Kidney (tissue), 14 donors: ENCODE data around the gene VEZF1. TPM values are rescaled to one million over a fixed set of nuclear protein-coding genes. Genes with fewer than 3 reads are reported as not detected.

Source experiments
- DNase-seq, 5 donors: peaks; one replicate each; pipeline ENCODE4 v3.0.0-alpha.2; 2013 to 2020
- FAIRE-seq: peaks from 2 replicates; lab custom pipeline; 2012; peaks lifted over from hg19 to GRCh38; lab: Jason Lieb, UNC
- H3K27ac ChIP-seq, 2 donors: one replicate each; pipeline ENCODE4 v1.7.0; 2013; ENCODE audit warnings: low read depth in 2 of 2, low read length in 2 of 2, inconsistent platforms in 1 of 2
- H3K27me3 ChIP-seq: one replicate; pipeline ENCODE4 v1.7.1; 2013; ENCODE audit warnings: low read length, inconsistent platforms; ENCODE audit not compliant: control insufficient read depth, insufficient read depth
- H3K36me3 ChIP-seq, 3 donors: one replicate each; pipeline versions ENCODE4 v1.7.0 to v1.7.1; 2013; ENCODE audit warnings: low read length in 3 of 3, control low read depth in 1 of 3, inconsistent platforms in 1 of 3; ENCODE audit not compliant: insufficient read depth in 3 of 3, control insufficient read depth in 2 of 3
- H3K4me1 ChIP-seq, 3 donors: one replicate each; pipeline versions ENCODE4 v1.7.0 to v1.7.1; 2013; ENCODE audit warnings: low read length in 3 of 3, inconsistent platforms in 1 of 3, low read depth in 1 of 3; ENCODE audit not compliant: control insufficient read depth in 2 of 3, insufficient read depth in 2 of 3
- H3K4me3 ChIP-seq, 3 donors: one replicate each; pipeline versions ENCODE4 v1.7.0 to v1.8.1; 2013; ENCODE audit warnings: low read length in 3 of 3, control low read depth in 1 of 3, inconsistent platforms in 1 of 3
- H3K9ac ChIP-seq, 3 donors: one replicate each; pipeline versions ENCODE4 v1.7.0 to v1.7.1; 2013; ENCODE audit warnings: low read length in 3 of 3, control low read depth in 1 of 3, inconsistent platforms in 1 of 3
- H3K9me3 ChIP-seq, 3 donors: one replicate each; pipeline versions ENCODE4 v1.7.0 to v1.7.1; 2013; ENCODE audit warnings: low read length in 3 of 3, control low read depth in 1 of 3, inconsistent platforms in 1 of 3; ENCODE audit not compliant: control insufficient read depth in 2 of 3, insufficient read depth in 1 of 3
- intact Hi-C: fragments of 100-400 bp; cut with DNase I; formaldehyde crosslinking; loops from one replicate; pipeline ENCODE4 v1.11.1; 2022
- polyA plus RNA-seq: library from polyadenylated mRNA; stranded (reverse); fragments of 350-450 nt; fragmentation: Illumina TruSeq; extraction: RNeasy Lipid Tissue Mini Kit (QIAGEN cat#74804); gene quantifications from one replicate; pipeline ENCODE4 v1.2.3, GENCODE V29; 2014; ENCODE audit warnings: low read depth, low replicate concordance; ENCODE audit not compliant: insufficient read depth
- total RNA-seq: library from RNA; stranded (reverse); fragmentation: NEBNext Ultra II Directional; extraction: Animal tissue kit (Norgen Biotek cat#: 25700); gene quantifications from one replicate; pipeline ENCODE4 v1.2.1, GENCODE V29; 2021
- TF ChIP-seq, protein P1 (sequence below): IDR thresholded peaks from 3 replicates; pipeline ENCODE4 v1.5.1; 2012; ENCODE audit warnings: mild to moderate bottlenecking, moderate library complexity, borderline replicate concordance; ENCODE audit not compliant: insufficient read depth; ENCODE audit errors: extremely low read depth
- donor health status: control.
- donor health status: control.
- donor health status: control.
- donor health status: control.
- donor health status: control.
- donor health status: DM: yes; HTN: yes; CAD: no.
- donor health status: Normal renal cell carcinoma (clear cell type).

Gene VEZF1
- total and polyA plus RNA-seq, 2 donors from 2014 or later, result 26.0 to 92.5 TPM

DNA sequence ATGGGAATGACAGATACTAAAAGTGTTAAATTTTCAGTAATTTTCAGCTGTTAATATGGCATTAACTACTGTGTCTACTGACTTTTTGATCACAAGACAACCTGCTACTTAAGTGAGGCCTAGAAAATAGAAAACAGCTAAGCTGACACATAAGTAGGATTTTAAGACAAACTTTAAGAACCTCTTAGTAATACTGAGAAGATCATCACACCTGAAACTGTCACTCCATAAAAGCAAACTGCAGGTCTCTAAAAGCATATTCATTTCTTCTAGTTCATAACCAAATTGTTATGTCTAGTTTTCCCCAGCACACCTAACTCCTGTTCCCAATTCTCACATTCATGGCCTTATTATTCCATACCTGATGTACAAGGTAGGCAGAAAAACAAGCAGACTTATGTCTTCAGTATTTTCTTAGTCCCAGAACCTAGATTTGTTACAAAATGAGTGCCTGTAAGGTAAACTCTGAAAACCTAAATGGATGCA, 11.0 kb upstream of the VEZF1 start:
- no peak for DNase-seq
- Histone ChIP-seq H3K36me3 (peaks cover 4 to 24% (median 18%) of the 10 kb centered on the region in 3 donors), H3K27ac (no peak overlapping the region), H3K9ac (peak overlapping the region in 1 of 3 donors; percentile 3), H3K9me3 (no peaks in the 10 kb centered on the region), H3K27me3 (no peaks in the 10 kb centered on the region), H3K4me1 (peaks cover 0 to 14% (median 5%) of the 10 kb centered on the region in 3 donors), H3K4me3 (no peak overlapping the region)
- intact Hi-C loops, result no loop called here
- FAIRE-seq, result no peak
- TF ChIP-seq, protein P1, sequence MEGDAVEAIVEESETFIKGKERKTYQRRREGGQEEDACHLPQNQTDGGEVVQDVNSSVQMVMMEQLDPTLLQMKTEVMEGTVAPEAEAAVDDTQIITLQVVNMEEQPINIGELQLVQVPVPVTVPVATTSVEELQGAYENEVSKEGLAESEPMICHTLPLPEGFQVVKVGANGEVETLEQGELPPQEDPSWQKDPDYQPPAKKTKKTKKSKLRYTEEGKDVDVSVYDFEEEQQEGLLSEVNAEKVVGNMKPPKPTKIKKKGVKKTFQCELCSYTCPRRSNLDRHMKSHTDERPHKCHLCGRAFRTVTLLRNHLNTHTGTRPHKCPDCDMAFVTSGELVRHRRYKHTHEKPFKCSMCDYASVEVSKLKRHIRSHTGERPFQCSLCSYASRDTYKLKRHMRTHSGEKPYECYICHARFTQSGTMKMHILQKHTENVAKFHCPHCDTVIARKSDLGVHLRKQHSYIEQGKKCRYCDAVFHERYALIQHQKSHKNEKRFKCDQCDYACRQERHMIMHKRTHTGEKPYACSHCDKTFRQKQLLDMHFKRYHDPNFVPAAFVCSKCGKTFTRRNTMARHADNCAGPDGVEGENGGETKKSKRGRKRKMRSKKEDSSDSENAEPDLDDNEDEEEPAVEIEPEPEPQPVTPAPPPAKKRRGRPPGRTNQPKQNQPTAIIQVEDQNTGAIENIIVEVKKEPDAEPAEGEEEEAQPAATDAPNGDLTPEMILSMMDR, result no peak

DNA sequence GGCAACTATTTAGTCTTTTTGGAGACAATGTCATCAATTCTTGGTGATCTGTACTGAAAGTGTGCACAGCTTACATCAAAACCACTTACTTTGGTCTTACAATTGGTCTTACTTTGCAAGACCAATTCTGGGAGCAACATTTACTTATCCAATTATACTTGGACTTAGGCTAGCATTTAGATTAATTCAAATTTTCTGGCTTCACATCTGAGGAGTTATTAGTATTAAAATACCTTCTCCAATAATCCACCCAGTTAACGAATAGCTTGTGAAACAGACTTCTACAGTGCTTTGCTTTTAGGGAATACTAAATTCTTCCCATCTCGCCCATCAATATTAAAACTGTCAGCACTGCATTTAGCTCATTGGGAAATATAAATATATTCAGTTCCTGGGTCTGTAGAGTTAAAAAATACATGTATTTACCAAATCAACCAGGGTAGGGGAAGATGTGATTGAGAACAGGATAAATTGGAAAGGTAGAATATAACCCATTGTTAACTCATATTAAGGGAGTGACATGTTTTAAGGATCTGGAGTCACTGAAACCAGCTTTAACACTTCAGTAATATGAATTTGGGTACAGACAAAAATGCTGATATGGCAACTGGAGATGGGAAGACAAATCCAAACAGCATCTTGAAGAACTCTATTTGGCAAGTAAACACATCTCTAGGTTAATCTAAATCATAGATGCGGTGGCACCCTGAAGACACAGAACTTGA, 9.2 kb upstream of the VEZF1 start:
- TF ChIP-seq, protein P1, result no peak
- Histone ChIP-seq H3K27me3 (no peaks in the 10 kb centered on the region), H3K4me1 (peaks cover 0 to 21% (median 9%) of the 10 kb centered on the region in 3 donors), H3K4me3 (no peak overlapping the region), H3K9me3 (no peaks in the 10 kb centered on the region), H3K9ac (no peak overlapping the region), H3K36me3 (peaks cover 4 to 9% (median 8%) of the 10 kb centered on the region in 3 donors), H3K27ac (no peak overlapping the region)
- FAIRE-seq (no peak), DNase-seq (no peak)
- intact Hi-C loops, result no loop called here

DNA sequence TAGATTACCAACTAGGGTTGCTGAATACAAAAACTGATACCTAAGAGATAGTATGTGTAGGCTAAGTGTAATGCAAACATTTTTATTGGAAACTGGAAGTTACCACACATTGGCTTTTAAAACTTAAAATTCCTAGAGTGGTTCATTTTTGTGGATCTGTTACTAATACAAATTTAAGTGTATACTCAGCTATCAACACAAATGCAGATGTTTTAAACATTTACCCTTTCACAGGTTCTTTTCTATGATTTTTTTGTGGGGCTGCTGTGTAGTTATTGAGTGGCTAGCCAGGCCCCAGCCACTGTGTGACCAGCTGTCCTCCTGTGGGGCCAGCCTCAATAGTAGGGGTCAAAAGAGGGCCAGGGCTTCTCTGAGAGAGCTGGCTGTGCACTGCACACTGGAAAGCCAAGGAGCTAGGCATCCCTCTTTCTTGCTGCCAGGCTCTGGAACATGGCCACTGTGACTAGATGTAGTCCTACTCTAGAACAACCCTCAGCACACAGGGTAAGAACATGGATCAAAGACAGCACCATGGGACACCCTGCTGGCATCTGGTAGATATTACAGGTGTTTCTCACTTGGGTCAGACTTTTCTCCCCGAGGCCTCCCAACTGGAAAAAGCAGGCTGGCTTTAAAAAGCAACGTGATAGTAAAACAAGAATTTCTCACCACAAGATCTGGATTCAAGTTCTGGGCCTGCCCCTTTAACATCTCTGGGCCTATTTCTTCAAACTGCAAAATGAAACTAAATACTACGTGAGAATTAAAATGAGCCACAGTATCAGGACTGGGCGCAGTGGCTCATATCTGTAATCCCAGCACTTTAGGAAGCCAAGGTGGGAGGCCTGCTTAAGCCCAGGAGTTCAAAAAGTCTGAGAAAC, 7.3 kb upstream of the VEZF1 start:
- Histone ChIP-seq H3K4me1 (peaks cover 0 to 21% (median 11%) of the 10 kb centered on the region in 3 donors), H3K36me3 (peaks cover 2 to 4% (median 3%) of the 10 kb centered on the region in 3 donors), H3K9me3 (no peaks in the 10 kb centered on the region), H3K4me3 (no peak overlapping the region), H3K27ac (peak overlapping the region; percentile 4 to 42), H3K9ac (no peak overlapping the region), H3K27me3 (no peaks in the 10 kb centered on the region)
- intact Hi-C loops, result no loop called here
- DNase-seq (peak in 4 of 5 donors; percentile 77 to 93 (median 84)), FAIRE-seq (no peak)
- TF ChIP-seq, protein P1, result peak; percentile 77
